Lower lobe of right lung (tissue), 2 donors: ENCODE data around the gene NELFE. TPM values are rescaled to one million over a fixed set of nuclear protein-coding genes. Genes with fewer than 3 reads are reported as not detected.

Experiments
- ATAC-seq, 2 donors: fragments of 200-7000 bp; cut with Tn5 transposase; one replicate each; pipeline ENCODE4 v1.9.1; 2020 to 2022; ENCODE audit warnings: mild to moderate bottlenecking in 2 of 2, moderate library complexity in 2 of 2
- DNase-seq: peaks from one replicate; pipeline ENCODE4 v3.0.0-alpha.2; 2020
- H3K27ac ChIP-seq: fragments of 200-600 bp; one replicate; pipeline ENCODE4 v1.8.0; 2022
- H3K27me3 ChIP-seq: fragments of 200-600 bp; one replicate; pipeline ENCODE4 v1.8.0; 2022; ENCODE audit warnings: low read depth
- H3K36me3 ChIP-seq: fragments of 200-600 bp; one replicate; pipeline ENCODE4 v1.8.0; 2022; ENCODE audit warnings: mild to moderate bottlenecking
- H3K4me1 ChIP-seq: fragments of 200-600 bp; one replicate; pipeline ENCODE4 v1.8.0; 2022
- H3K4me3 ChIP-seq: fragments of 200-600 bp; one replicate; pipeline ENCODE4 v1.8.0; 2022; ENCODE audit warnings: mild to moderate bottlenecking
- H3K9me3 ChIP-seq: fragments of 200-600 bp; one replicate; pipeline ENCODE4 v1.8.0; 2022
- CTCF ChIP-seq: fragments of 200-600 bp; IDR thresholded peaks from one replicate; pipeline ENCODE4 v1.8.0; 2022; ENCODE audit warnings: antibody characterized with exemption, mild to moderate bottlenecking
- intact Hi-C: fragments of 100-400 bp; cut with DNase I; formaldehyde crosslinking; loops from one replicate; pipeline ENCODE4 v1.11.0; 2022
- total RNA-seq: library from RNA; stranded (reverse); fragmentation: NEBNext Ultra II Directional; extraction: Animal tissue kit (Norgen Biotek cat#: 25700); gene quantifications from one replicate; pipeline ENCODE4 v1.2.1, GENCODE V29; 2021
- donor health status: DM: no; HTN: yes; CAD: no; lungs with severe emphysema.

The NELFE gene
- total RNA-seq, 1 donor from 2014 or later = 47.0 TPM

DNA sequence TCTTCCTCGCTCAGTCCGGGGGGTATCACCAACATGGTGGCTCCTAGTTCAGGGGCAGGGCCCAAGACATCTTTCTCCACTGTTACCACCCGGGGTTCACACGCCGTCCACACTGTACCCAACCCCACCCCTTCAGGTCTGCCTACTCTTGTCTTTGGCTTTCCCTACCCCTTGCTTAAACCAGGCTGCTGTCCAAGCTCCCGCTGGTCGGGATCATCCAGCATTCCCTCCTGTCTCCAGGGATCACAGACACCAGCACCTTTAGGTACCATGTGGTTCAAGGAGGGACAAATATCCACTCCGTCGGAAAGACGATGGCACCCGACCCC is 395 bp downstream of the NELFE start:
- no peaks in the 10 kb centered on the region for H3K27me3 ChIP-seq
- peaks cover 25% of the 10 kb centered on the region for H3K4me1 ChIP-seq
- peak; percentile 3 to 6 for ATAC-seq
- intact Hi-C loops = no loop called here
- no peaks in the 10 kb centered on the region for H3K9me3 ChIP-seq
- peak overlapping the region; percentile 95 for H3K4me3 ChIP-seq
- TF ChIP-seq CTCF = no peak
- peaks cover 74% of the 10 kb centered on the region for H3K36me3 ChIP-seq
- no peak for DNase-seq
- peak overlapping the region; percentile 90 for H3K27ac ChIP-seq

DNA sequence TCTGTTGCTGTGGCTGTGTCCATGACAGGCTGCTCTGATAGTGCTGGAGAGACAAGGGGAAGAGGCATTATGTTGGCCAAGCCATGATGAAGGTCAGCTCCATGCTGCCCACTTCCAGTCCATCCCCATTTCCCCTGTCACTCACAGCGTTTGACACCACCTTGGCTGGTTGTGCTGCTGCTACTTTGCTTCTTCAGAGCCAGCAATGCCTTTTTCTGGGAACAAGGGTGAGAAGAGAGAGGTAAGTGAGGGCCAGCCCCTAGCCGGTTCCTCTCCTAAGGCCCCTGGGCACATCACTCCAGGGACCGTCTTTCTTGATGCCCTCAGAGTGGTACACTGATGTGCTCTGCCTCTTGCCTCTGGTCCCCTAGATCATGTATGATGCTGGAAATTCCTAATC is 2.0 kb downstream of the NELFE start:
- H3K36me3 ChIP-seq = peaks cover 74% of the 10 kb centered on the region
- DNase-seq = no peak
- H3K4me1 ChIP-seq = peaks cover 25% of the 10 kb centered on the region
- TF ChIP-seq CTCF = no peak
- H3K9me3 ChIP-seq = no peaks in the 10 kb centered on the region
- intact Hi-C loops = no loop called here
- H3K27ac ChIP-seq = no peak overlapping the region
- H3K27me3 ChIP-seq = no peaks in the 10 kb centered on the region
- no peak for ATAC-seq
- H3K4me3 ChIP-seq = no peak overlapping the region

DNA sequence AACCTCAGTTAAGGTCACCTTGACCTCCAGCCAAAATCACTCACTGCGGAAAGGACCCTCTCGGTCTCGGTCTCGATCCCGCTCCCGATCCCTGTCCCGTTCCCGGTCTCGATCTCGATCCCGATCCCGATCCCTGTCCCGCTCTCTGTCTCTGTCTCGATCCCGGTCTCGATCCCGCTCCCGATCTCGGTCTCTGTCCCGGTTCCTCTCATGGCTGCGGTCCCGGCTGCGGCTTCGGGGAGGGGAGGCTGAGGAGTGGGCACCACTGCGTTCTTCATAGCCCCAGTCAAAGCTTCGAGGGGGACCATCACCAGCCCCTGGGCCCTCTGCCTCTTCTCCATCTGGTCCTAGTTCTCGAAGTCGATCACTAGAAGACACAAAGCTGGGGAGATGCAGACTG is 4.3 kb downstream of the NELFE start:
- no peak overlapping the region for H3K27ac ChIP-seq
- H3K27me3 ChIP-seq = no peaks in the 10 kb centered on the region
- no peaks in the 10 kb centered on the region for H3K9me3 ChIP-seq
- intact Hi-C loops = no loop called here
- H3K36me3 ChIP-seq = peaks cover 73% of the 10 kb centered on the region
- DNase-seq (no peak), ATAC-seq (no peak)
- H3K4me1 ChIP-seq = peaks cover 17% of the 10 kb centered on the region
- no peak overlapping the region for H3K4me3 ChIP-seq
- no peak for TF ChIP-seq CTCF

- no peak overlapping the region for H3K27ac ChIP-seq
Observed at GRCh38 chr6:31952890-31953289, 5.9 kb downstream of the NELFE start.

DNA sequence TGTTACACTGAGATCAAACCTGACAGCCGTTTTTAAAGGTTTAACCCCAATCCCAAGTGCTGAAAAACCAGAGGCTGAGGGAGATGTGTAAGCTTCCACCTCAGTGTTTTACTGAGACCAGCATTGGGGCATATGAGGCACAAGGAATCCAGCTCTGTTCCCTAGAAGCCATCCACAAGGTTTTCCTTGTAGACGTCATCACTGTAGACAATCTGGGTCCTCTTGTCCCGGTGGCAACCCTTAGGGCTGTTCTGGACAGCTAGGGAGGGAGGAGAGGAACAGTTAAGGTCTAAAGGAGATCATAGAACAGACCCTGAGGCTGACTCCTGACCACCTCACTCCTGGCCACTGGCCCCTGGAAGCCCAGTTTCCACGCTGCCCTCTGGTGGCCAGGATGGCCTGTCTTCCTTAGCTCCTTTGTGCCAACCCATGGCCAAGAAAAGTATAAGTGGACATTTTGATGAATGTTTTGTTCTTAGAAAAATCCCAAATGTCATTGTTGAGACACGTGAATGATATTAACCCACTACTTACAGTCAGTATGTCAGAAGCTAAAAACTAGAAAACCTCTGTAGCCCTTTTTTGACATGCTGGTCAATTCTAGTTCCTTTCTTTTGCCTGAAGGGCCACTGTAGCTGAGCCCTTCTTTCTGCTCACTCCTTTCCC is 6.5 kb downstream of the NELFE start:
- H3K27ac ChIP-seq = peak overlapping the region; percentile 46
- no peak overlapping the region for H3K4me3 ChIP-seq
- peak; percentile 76 for TF ChIP-seq CTCF
- intact Hi-C loops = no loop called here
- H3K27me3 ChIP-seq = no peaks in the 10 kb centered on the region
- ATAC-seq (peak; percentile 76 to 84), DNase-seq (peak; percentile 81)
- peaks cover 2% of the 10 kb centered on the region for H3K4me1 ChIP-seq
- no peaks in the 10 kb centered on the region for H3K9me3 ChIP-seq
- peaks cover 81% of the 10 kb centered on the region for H3K36me3 ChIP-seq

More at GRCh38 chr6:31952890-31953289, 5.9 kb downstream of the NELFE start:
- ATAC-seq = no peak
- no peaks in the 10 kb centered on the region for H3K9me3 ChIP-seq
- DNase-seq = no peak
- peaks cover 8% of the 10 kb centered on the region for H3K4me1 ChIP-seq
- no peak for TF ChIP-seq CTCF
- intact Hi-C loops = no loop called here
- H3K27me3 ChIP-seq = no peaks in the 10 kb centered on the region
- H3K4me3 ChIP-seq = no peak overlapping the region
- peaks cover 76% of the 10 kb centered on the region for H3K36me3 ChIP-seq
